Measurements from ENCODE around the gene TK1.

Gene TK1

GRCh38 chr17:78132767-78133178 is 54.1 kb downstream of the TK1 start:
- DNase-seq = no peak

- DNase-seq = peak in 1 of 2 experiments; percentile 27
These were observed 54.7 kb downstream of the TK1 start for GRCh38 chr17:78132084-78132676.

- peak in 1 of 2 experiments; percentile 19 for DNase-seq
These were observed 55.4 kb downstream of the TK1 start for GRCh38 chr17:78131172-78132083.

- DNase-seq = peak; percentile 92 to 96
These were observed 56.3 kb downstream of the TK1 start, which contains the start of gene TMC8 for GRCh38 chr17:78130437-78131101. Gene TMC8 (plus strand): TSS chr17:78130771. CDS start chr17:78131589, 818 bp downstream.

GRCh38 chr17:78130090-78130436 is 56.8 kb downstream of the TK1 start:
- DNase-seq = no peak

- no peak for DNase-seq
These were observed 57.3 kb downstream of the TK1 start for GRCh38 chr17:78129351-78130089.

GRCh38 chr17:78128551-78129350 is 58.1 kb downstream of the TK1 start, which contains the start of gene TMC6:
Gene TMC6 (minus strand): TSS chr17:78128755. CDS start chr17:78126832, 1,923 bp downstream.
- peak; percentile 67 to 76 for DNase-seq

- peak in 1 of 2 experiments; percentile 43 for DNase-seq
These were observed 58.8 kb downstream of the TK1 start for GRCh38 chr17:78127888-78128550.

- peak; percentile 98 to 99 for DNase-seq
These were observed 59.5 kb downstream of the TK1 start for GRCh38 chr17:78127239-78127887.

GRCh38 chr17:78126895-78127238 is 60.0 kb downstream of the TK1 start:
- no peak for DNase-seq

GRCh38 chr17:78125976-78126894 is 60.6 kb downstream of the TK1 start:
- DNase-seq = no peak

GRCh38 chr17:78125138-78125913 is 61.5 kb downstream of the TK1 start:
- DNase-seq = peak; percentile 24 to 43

- DNase-seq = no peak
These were observed 62.1 kb downstream of the TK1 start for GRCh38 chr17:78124836-78125137.
